Muscle layer of duodenum (tissue), 2 donors: ENCODE data around the gene WFDC1.

Experiments
- H3K27ac ChIP-seq: one replicate; pipeline ENCODE4 v1.7.0; 2013; ENCODE audit warnings: mild to moderate bottlenecking, low read length
- H3K27me3 ChIP-seq: one replicate; pipeline ENCODE4 v1.7.0; 2013; ENCODE audit warnings: low read depth, mild to moderate bottlenecking, control low read depth, low read length
- H3K36me3 ChIP-seq, 2 donors: one replicate each; pipeline ENCODE4 v1.7.0; 2013; ENCODE audit warnings: low read length in 2 of 2, control low read depth in 1 of 2, mild to moderate bottlenecking in 1 of 2; ENCODE audit not compliant: insufficient read depth in 2 of 2, control insufficient read depth in 1 of 2
- H3K4me1 ChIP-seq, 2 donors: one replicate each; pipeline ENCODE4 v1.7.0; 2013; ENCODE audit warnings: low read length in 2 of 2, mild to moderate bottlenecking in 2 of 2, control low read depth in 1 of 2, moderate library complexity in 1 of 2; ENCODE audit not compliant: insufficient read depth in 2 of 2, control insufficient read depth in 1 of 2
- H3K4me3 ChIP-seq, 2 donors: one replicate each; pipeline ENCODE4 v1.7.0; 2013; ENCODE audit warnings: low read length in 2 of 2, low read depth in 1 of 2, mild to moderate bottlenecking in 1 of 2
- H3K9me3 ChIP-seq, 2 donors: one replicate each; pipeline ENCODE4 v1.7.0; 2013; ENCODE audit warnings: low read length in 2 of 2, control low read depth in 1 of 2, mild to moderate bottlenecking in 1 of 2; ENCODE audit not compliant: control insufficient read depth in 1 of 2
- donor health status: healthy.

Gene WFDC1

DNA sequence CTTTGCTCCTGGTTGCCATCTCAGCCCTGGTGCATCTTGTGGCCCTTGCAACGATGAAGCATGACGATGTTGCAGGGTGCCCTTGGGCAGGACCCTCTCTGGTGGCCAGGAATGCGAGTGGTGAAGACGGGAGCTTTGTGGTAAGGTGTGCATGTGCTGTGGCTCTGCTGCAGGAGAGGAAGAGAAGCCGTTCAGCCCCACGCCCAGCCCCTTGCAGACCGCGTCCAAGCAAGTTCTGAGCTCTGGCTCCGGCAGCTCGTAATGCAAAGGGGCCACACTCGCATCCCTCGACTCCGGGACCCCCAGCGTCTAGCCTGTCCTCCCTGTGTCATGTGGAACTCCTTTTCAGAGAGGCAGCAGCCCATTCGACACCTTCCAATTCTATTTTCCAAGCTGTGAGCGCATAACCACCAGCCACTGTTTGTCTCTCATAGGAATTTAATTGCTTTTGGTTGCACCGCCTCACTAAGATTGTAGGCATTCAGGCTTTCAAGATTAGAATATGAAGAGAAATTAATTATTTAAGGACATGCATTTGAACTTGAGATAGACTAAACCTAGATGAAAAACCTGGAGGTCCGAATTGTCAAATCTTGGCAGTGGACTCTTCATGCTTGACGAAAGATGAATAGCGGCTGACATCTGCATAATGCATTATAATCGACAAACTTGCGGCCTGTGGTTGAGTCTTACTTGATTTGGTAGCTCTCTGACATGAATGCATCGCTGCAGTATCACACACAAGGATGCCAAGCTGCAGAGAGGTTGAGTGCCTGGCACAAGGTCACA lies 33.7 kb upstream of the WFDC1 start:
- no peaks in the 10 kb centered on the region for H3K4me1 ChIP-seq
- H3K27ac ChIP-seq = no peak overlapping the region
- no peaks in the 10 kb centered on the region for H3K27me3 ChIP-seq
- H3K4me3 ChIP-seq = no peak overlapping the region
- peaks cover 0 to 3% of the 10 kb centered on the region in 2 donors for H3K9me3 ChIP-seq
- no peaks in the 10 kb centered on the region for H3K36me3 ChIP-seq

DNA sequence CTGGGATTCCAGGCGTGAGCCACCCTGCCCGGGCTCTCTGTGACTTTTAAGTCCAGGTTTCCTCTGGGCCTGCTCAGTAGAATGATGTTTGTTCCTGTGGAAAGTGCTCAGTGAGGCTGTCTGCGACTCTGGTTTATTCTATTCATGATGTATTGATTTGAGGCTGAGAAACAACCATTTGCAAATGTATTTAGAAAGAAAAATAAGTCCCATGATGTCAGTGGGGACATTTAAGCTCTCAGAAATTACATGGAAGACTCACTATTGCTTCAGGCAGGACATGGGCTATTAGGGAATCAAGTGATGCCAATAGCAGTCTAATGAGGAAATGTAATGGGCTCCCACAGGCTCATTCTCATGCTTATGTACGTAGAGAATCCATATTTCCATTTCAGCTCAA lies 32.6 kb upstream of the WFDC1 start:
- Histone ChIP-seq H3K4me3 (no peak overlapping the region), H3K4me1 (no peaks in the 10 kb centered on the region)

DNA sequence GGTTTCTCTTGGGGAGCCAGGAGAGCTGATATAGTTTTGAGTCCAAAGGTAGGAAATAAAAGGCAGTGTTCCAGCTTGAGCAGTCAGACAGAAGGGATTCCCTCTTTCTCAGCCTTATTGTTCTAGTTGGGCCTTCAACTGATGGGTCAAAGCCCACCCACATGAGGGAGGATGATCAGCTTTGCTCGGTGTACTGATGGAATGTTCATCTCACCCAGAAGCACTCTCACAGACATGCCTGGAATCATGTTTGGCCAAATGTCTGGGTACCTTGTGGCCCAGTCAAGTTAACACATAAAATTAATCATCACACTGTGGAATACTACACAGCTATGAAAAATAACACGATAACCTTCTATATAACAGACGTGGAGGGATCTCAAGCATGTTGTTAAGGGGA lies 31.7 kb upstream of the WFDC1 start:
- no peak overlapping the region for H3K4me3 ChIP-seq
- H3K36me3 ChIP-seq = no peaks in the 10 kb centered on the region
- no peaks in the 10 kb centered on the region for H3K4me1 ChIP-seq
- peaks cover 0 to 3% of the 10 kb centered on the region in 2 donors for H3K9me3 ChIP-seq
- no peak overlapping the region for H3K27ac ChIP-seq
- no peaks in the 10 kb centered on the region for H3K27me3 ChIP-seq

More for the DNA sequence above, 32.6 kb upstream of the WFDC1 start:
- Histone ChIP-seq H3K27me3 (no peaks in the 10 kb centered on the region), H3K36me3 (no peaks in the 10 kb centered on the region), H3K27ac (no peak overlapping the region), H3K9me3 (peaks cover 0 to 3% of the 10 kb centered on the region in 2 donors)

DNA sequence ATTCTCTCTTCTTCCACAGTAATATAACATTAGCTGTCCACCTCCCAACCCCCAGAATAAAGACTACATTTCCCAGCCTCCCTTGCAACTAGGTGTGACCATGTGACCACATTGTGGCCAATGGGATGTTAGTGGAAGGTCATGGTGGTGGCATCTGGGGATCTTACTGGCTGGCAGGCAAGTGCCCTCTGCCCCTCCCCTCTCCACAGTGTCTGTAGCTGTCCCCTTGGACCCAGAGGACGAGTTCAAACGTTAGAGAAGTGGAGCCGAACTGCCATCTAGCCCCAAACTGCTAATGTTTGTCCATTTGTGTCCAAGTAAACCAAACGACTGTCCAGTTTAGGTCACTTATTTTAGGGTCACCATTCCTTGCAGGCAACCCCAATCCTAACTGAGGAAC lies 28.2 kb upstream of the WFDC1 start:
- Histone ChIP-seq H3K9me3 (no peaks in the 10 kb centered on the region), H3K36me3 (no peaks in the 10 kb centered on the region), H3K4me3 (no peak overlapping the region), H3K27ac (no peak overlapping the region), H3K4me1 (no peaks in the 10 kb centered on the region), H3K27me3 (no peaks in the 10 kb centered on the region)

DNA sequence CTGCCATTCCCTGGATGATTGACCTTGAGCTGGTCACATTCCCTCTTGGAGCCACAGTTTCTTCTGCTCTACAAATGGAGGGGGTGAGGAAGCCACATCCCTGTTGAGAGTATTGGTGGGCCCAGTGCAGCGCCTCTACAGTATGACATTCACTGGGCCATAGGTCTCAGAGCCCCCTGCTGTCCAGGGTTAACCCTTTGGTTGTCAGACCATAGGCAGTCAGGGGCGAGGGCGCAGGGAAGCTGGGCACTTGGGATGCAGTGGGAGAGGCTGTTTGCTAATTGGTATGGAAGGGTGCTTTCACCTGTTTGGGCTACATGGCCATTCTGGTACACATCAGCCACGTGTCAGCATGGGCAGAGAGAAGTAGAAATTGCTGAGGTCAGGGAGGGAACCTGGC lies 27.3 kb upstream of the WFDC1 start:
- Histone ChIP-seq H3K36me3 (no peaks in the 10 kb centered on the region), H3K27ac (no peak overlapping the region), H3K4me1 (no peaks in the 10 kb centered on the region), H3K9me3 (no peaks in the 10 kb centered on the region), H3K27me3 (no peaks in the 10 kb centered on the region), H3K4me3 (no peak overlapping the region)

DNA sequence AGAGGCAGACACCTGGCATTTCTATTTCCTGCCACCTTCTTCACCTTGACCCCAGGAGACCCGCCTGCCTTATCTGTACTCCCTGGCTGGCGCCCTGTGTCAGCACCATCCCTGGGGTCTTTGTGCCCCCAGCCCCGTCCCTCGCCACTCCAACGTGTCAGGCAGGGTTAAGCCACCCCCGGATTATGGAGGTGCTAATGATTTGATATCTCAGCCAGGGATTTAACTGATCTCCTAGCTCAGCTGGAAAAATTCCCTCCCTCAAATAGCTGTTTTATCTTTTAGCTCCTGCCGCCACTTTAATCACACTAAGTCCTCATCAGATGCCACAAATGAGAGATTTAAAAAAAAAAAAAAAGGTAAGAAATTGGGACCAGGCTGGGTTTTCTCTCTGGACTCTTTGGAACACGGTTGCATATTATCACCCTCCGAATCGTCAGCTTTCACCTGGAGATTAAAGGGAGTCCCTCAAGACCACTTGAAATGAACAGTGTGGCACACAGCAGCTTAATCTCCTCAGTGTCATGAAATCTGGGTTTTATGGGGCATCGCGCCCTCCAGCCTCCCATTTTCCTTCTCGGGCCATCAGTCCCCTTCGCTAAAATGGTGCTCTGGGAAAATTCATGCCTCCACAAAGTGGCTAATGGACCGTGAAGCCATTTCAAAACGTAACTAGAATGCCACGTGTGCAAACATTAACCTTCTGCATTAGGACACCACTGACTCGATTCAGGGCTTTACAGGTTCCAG lies 26.2 kb upstream of the WFDC1 start:
- Histone ChIP-seq H3K36me3 (no peaks in the 10 kb centered on the region), H3K4me3 (no peak overlapping the region), H3K9me3 (no peaks in the 10 kb centered on the region), H3K27me3 (no peaks in the 10 kb centered on the region), H3K4me1 (no peaks in the 10 kb centered on the region), H3K27ac (no peak overlapping the region)

DNA sequence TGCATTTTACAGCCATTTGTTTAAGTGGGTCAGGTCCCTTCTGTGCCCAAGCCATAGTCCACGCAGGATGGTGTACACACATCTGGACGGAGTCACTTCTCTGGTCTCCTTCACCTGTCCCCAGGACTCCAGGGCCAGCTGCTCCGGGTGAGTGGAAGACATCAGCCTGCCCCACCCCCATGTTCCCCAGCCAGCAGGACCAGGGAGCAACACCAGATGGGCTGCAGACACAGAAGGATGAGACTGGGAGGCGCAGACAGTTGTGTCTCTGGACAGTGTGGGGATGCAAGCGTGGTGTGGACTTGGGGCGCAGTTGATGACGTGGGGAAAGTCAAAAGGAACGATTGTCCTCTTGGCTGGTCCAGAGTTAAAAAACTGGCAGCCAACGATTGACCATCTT lies 24.6 kb upstream of the WFDC1 start:
- Histone ChIP-seq H3K27ac (no peak overlapping the region), H3K36me3 (no peaks in the 10 kb centered on the region), H3K27me3 (no peaks in the 10 kb centered on the region), H3K4me1 (no peaks in the 10 kb centered on the region), H3K4me3 (no peak overlapping the region), H3K9me3 (no peaks in the 10 kb centered on the region)

DNA sequence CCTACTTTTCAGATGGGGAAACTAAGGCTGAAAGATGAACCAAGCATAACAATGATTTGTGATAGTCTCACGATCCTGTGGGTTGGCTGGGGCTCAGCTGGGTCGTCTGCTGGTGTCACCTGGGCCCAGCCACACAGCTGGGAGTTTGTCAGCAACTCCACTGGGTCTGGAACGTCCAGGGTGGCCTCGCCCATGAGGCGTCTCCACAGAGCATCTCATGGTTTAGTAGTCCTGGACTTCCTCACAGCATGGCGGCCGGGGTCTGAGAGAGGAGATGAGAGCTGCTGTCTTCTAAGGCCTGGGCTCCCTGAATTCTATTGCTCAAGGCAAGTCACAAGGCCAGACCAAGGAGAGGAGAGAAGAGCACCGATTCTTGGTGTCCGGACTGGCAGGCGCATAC lies 24.1 kb upstream of the WFDC1 start:
- Histone ChIP-seq H3K9me3 (no peaks in the 10 kb centered on the region), H3K27me3 (no peaks in the 10 kb centered on the region), H3K4me3 (no peak overlapping the region), H3K4me1 (no peaks in the 10 kb centered on the region), H3K36me3 (no peaks in the 10 kb centered on the region), H3K27ac (no peak overlapping the region)

DNA sequence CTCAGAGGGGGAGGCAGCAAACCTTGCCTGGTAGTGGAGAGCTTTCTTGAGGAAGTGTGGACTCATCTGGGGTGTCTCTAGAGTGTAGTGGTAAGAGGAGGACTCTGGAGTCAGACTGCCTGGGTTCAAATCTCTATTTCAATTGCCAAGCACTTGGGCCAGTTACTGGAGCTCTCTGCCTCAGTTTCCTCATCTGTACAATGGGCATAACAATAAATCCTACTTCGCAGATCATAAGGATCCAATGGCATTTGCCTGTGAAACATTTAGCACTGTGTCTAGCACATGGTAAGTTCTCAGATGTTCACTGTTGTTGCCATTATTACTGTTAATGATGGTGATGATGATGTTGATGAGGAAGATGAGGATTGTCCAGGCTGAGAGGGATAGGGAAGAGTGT lies 23.6 kb upstream of the WFDC1 start:
- no peak overlapping the region for H3K27ac ChIP-seq
- H3K4me3 ChIP-seq = no peak overlapping the region
- no peaks in the 10 kb centered on the region for H3K9me3 ChIP-seq
- no peaks in the 10 kb centered on the region for H3K27me3 ChIP-seq
- no peaks in the 10 kb centered on the region for H3K4me1 ChIP-seq
- H3K36me3 ChIP-seq = no peaks in the 10 kb centered on the region

DNA sequence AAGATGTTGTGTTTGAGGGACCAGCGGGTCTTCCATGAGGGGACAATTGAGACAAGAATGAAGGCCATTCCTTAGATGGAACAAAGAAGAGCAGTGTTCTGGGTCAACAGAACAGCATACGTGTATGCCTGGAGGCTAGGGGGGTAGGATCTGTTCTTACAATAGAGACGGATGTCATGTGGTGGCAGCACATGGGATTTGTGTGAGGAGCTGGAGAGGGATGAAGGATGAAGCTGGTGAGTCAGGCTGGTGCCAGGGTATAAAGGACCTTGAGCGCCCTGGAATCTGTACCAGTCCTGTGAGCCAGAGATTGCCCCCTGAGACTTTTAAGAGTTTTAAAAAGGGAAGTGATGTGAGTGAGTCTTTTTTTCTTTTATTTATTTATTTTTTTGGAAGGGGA lies 22.8 kb upstream of the WFDC1 start:
- no peaks in the 10 kb centered on the region for H3K27me3 ChIP-seq
- H3K4me1 ChIP-seq = no peaks in the 10 kb centered on the region
- no peak overlapping the region for H3K4me3 ChIP-seq
- no peaks in the 10 kb centered on the region for H3K9me3 ChIP-seq
- H3K36me3 ChIP-seq = no peaks in the 10 kb centered on the region
- no peak overlapping the region for H3K27ac ChIP-seq

DNA sequence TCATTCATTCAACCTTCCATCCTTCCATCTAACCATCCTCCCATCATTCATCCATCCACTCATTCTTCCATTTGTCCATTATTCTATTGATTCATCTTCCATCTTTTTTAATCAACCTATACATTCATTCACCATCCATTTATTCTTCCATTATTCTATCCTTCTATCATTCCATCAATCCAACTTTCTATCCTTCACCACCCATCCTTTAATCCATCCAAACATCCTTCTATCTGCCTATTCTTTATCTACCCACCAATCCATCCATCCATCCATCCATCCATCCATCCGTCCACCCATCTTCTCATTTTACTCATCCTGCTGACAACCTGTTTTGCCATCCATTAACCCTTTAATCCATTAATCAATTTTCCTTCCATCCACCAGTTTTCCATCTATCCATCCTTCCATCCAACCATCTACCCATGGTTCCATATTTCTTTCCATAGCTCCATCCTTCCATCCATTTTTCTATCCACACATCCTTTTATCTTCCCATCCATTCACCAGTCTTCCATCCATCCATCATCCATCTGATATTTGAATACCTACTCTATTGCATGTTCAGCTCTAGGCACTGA lies 21.8 kb upstream of the WFDC1 start:
- Histone ChIP-seq H3K4me1 (no peaks in the 10 kb centered on the region), H3K27me3 (no peaks in the 10 kb centered on the region), H3K27ac (no peak overlapping the region), H3K36me3 (no peaks in the 10 kb centered on the region), H3K4me3 (no peak overlapping the region), H3K9me3 (no peaks in the 10 kb centered on the region)
